Mammary epithelial cell (primary cell): ENCODE measurements around the gene IL1RAPL2.

Experiments
- CTCF ChIP-seq, 2 donors: IDR thresholded peaks in 1 of 2; conservative IDR thresholded peaks in 1 of 2; 2 replicates each; pipeline ENCODE4 v1.5.1; 2011 to 2012; ENCODE audit warnings: inconsistent platforms in 2 of 2, low read length in 2 of 2, mild to moderate bottlenecking in 2 of 2, control low read depth in 1 of 2, low read depth in 1 of 2; ENCODE audit not compliant: insufficient read depth in 1 of 2; ENCODE audit errors: extremely low read depth in 1 of 2
- EZH2 ChIP-seq: IDR thresholded peaks from 2 replicates; pipeline ENCODE4 v1.6.1; 2012; ENCODE audit warnings: low read length, inconsistent platforms, borderline replicate concordance

DNA sequence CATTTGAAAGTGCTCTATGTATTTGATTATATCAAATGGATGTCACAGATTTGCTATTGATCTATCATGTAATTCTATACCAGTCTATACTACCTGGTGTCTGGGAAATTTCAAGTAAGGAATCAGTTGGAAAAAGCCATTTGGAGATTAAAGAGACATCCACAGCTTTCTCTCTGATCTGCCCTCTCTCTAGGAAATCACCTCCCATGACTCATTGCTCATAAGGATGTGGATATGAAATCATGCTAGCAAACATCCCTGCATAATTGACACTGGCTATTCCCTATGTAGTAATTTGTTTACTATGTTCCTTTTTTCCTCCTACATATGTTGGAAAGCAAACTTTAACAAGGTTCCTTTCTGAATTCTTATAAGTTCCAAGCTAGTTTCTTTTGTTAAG lies 560.2 kb downstream of the IL1RAPL2 start:
- TF ChIP-seq CTCF (conservative IDR thresholded peaks at IDR 0.05 in 1 of 2, IDR thresholded peaks at IDR 0.05 in 1 of 2; ENCODE audit: extremely low read depth in 1 of 2, insufficient read depth in 1 of 2, low read depth in 1 of 2, low read length in 2 of 2) (no peak), EZH2 (no peak)
